ENCODE data around the gene UBTF.
A peak's percentile ranks its signal among the peaks of the same experiment; 100 is the strongest.

The UBTF gene

DNA sequence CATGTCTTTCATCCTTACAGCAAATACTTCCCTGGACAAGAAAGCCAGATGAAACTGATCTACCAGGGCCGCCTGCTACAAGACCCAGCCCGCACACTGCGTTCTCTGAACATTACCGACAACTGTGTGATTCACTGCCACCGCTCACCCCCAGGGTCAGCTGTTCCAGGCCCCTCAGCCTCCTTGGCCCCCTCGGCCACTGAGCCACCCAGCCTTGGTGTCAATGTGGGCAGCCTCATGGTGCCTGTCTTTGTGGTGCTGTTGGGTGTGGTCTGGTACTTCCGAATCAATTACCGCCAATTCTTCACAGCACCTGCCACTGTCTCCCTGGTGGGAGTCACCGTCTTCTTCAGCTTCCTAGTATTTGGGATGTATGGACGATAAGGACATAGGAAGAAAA lies 29.0 kb downstream of the UBTF start (continued):
- TF ChIP-seq WT1 (tag by site-specific recombination; IDR thresholded peaks at IDR 0.05) (no peak), ZNF423 (tag by site-specific recombination; IDR thresholded peaks at IDR 0.05) (no peak)

DNA sequence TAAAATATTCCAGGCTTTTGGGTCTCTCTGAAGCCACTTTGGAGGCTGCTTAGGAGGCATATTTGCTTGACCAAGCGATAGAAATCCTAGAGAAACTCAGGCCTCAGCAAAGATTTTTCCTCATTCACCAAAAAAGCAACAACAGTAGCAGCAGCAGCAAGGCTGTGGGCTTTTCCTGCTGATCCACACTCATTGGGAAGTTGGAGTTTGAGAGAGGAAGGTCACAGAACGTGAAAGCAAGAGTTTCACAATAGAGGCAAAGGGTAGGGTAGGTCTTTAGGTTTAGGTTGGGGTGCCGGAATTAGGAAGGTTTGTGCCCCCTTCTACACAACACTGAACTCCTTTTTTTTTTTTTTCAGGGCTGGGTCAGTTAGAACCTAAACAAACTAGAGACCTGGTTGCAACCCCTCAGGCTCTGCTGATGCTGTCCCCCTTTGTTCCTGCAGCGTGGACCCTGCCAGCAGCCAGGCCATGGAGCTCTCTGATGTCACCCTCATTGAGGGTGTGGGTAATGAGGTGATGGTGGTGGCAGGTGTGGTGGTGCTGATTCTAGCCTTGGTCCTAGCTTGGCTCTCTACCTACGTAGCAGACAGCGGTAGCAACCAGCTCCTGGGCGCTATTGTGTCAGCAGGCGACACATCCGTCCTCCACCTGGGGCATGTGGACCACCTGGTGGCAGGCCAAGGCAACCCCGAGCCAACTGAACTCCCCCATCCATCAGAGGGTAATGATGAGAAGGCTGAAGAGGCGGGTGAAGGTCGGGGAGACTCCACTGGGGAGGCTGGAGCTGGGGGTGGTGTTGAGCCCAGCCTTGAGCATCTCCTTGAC lies 30.7 kb downstream of the UBTF start:
- ChIA-PET POLR2A (interaction anchor here (1.0 to 1.5 kb wide), 2 partner anchors 10 to 32 kb away, joined by 4 to 11 read pairs; partner anchors contain the start of gene ATXN7L3), CTCF (interaction anchor here (0.6 to 1.7 kb wide), 3 partner anchors 9 to 182 kb away, joined by 3 to 4 read pairs (median 3); no protein-coding TSS in a partner anchor)
- TF ChIP-seq ZNF558 (tag by site-specific recombination; IDR thresholded peaks at IDR 0.05): no peak
- TF ChIP-seq ZNF664 (tag by site-specific recombination; IDR thresholded peaks at IDR 0.05): no peak
- TF ChIP-seq, protein P1, sequence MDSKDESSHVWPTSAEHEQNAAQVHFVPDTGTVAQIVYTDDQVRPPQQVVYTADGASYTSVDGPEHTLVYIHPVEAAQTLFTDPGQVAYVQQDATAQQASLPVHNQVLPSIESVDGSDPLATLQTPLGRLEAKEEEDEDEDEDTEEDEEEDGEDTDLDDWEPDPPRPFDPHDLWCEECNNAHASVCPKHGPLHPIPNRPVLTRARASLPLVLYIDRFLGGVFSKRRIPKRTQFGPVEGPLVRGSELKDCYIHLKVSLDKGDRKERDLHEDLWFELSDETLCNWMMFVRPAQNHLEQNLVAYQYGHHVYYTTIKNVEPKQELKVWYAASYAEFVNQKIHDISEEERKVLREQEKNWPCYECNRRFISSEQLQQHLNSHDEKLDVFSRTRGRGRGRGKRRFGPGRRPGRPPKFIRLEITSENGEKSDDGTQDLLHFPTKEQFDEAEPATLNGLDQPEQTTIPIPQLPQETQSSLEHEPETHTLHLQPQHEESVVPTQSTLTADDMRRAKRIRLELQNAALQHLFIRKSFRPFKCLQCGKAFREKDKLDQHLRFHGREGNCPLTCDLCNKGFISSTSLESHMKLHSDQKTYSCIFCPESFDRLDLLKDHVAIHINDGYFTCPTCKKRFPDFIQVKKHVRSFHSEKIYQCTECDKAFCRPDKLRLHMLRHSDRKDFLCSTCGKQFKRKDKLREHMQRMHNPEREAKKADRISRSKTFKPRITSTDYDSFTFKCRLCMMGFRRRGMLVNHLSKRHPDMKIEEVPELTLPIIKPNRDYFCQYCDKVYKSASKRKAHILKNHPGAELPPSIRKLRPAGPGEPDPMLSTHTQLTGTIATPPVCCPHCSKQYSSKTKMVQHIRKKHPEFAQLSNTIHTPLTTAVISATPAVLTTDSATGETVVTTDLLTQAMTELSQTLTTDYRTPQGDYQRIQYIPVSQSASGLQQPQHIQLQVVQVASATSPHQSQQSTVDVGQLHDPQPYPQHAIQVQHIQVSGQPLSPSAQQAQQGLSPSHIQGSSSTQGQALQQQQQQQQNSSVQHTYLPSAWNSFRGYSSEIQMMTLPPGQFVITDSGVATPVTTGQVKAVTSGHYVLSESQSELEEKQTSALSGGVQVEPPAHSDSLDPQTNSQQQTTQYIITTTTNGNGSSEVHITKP (tag by site-specific recombination; IDR thresholded peaks at IDR 0.05): peak; percentile 98
- peaks cover 3% of the 10 kb centered on the region for H3K4me1 ChIP-seq (ENCODE audit: control insufficient read depth, insufficient read depth, low read length)
- no peak overlapping the region for H3K4me3 ChIP-seq (ENCODE audit: low read depth, low read length)
- no peak overlapping the region for H3K27ac ChIP-seq (ENCODE audit: extremely low read depth, low read depth, low read length)
- H3K9me3 ChIP-seq (ENCODE audit: control insufficient read depth, insufficient read depth, low read depth, low read length): no peaks in the 10 kb centered on the region
- H3K36me3 ChIP-seq (ENCODE audit: control insufficient read depth in 2 of 2, insufficient read depth in 1 of 2, low read length in 2 of 2): peaks cover 2 to 52% of the 10 kb centered on the region in 2 experiments; a peak in 2 of 3 replicates

DNA sequence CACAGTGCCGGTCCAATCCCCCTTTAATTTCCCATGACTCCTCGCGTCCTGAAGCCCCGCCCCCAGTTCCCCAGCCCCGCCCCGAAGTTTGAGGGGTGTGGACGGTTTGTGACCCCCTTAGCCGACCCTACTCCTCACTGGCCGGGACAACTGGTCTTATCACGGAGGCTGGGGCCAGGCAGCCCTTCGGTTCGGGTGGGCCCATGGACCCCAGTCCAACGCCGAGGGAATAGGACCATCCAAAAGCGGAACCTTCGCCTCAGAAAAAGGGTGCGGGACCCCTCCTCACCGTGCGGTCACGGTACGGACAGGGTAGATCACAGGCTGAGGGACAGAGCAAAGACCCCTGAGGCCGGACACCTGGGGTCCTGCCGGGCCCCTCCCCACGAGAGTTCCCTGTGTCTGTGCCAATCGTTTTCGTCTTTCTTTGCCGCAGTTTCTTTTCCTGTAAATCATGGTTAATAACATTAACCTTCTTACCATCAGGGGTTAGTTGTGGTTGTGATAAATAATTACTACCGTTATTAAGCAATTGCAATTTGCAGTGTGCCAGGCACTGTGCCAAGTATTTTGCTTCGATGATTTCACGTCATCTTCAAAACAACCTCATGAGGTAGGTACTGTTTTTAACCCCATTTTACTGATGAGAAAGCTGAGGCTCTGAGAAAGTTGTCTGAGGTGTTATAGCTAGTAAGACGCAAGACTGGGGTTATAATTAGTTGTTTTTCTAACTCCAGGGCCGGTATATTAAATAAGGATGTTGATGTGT lies 32.2 kb downstream of the UBTF start:
- ChIA-PET POLR2A (interaction anchor here (0.6 to 2.9 kb wide), 26 partner anchors 11 to 316 kb away, joined by 3 to 46 read pairs (median 5); partner anchors contain the start of genes ASB16, ATXN7L3, GPATCH8 and GRN), CTCF (interaction anchor here (1.0 to 2.1 kb wide), 3 partner anchors 11 to 34 kb away, joined by 3 to 16 read pairs (median 4); no protein-coding TSS in a partner anchor)
- H3K4me1 ChIP-seq (ENCODE audit: control insufficient read depth, insufficient read depth, low read length): peaks cover 3% of the 10 kb centered on the region
- H3K36me3 ChIP-seq (ENCODE audit: control insufficient read depth in 2 of 2, insufficient read depth in 1 of 2, low read length in 2 of 2): peaks cover 8 to 51% of the 10 kb centered on the region in 2 experiments
- peak overlapping the region; percentile 63 for H3K27ac ChIP-seq (ENCODE audit: extremely low read depth, low read depth, low read length)
- H3K9me3 ChIP-seq (ENCODE audit: control insufficient read depth, insufficient read depth, low read depth, low read length): no peaks in the 10 kb centered on the region
- peak overlapping the region; percentile 77 for H3K4me3 ChIP-seq (ENCODE audit: low read depth, low read length)
- TF ChIP-seq ZNF37A (tag by site-specific recombination; IDR thresholded peaks at IDR 0.05) (no peak), ZNF596 (tag by site-specific recombination; IDR thresholded peaks at IDR 0.05) (no peak), ZNF561 (tag by site-specific recombination; IDR thresholded peaks at IDR 0.05; ENCODE audit: borderline replicate concordance) (no peak), ZNF335 (tag by site-specific recombination; conservative IDR thresholded peaks at IDR 0.05) (peak; percentile 68)
- TF ChIP-seq, protein P2, sequence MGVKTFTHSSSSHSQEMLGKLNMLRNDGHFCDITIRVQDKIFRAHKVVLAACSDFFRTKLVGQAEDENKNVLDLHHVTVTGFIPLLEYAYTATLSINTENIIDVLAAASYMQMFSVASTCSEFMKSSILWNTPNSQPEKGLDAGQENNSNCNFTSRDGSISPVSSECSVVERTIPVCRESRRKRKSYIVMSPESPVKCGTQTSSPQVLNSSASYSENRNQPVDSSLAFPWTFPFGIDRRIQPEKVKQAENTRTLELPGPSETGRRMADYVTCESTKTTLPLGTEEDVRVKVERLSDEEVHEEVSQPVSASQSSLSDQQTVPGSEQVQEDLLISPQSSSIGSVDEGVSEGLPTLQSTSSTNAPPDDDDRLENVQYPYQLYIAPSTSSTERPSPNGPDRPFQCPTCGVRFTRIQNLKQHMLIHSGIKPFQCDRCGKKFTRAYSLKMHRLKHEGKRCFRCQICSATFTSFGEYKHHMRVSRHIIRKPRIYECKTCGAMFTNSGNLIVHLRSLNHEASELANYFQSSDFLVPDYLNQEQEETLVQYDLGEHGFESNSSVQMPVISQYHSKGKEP (tag by site-specific recombination; IDR thresholded peaks at IDR 0.05): no peak
- TF ChIP-seq, protein P3, sequence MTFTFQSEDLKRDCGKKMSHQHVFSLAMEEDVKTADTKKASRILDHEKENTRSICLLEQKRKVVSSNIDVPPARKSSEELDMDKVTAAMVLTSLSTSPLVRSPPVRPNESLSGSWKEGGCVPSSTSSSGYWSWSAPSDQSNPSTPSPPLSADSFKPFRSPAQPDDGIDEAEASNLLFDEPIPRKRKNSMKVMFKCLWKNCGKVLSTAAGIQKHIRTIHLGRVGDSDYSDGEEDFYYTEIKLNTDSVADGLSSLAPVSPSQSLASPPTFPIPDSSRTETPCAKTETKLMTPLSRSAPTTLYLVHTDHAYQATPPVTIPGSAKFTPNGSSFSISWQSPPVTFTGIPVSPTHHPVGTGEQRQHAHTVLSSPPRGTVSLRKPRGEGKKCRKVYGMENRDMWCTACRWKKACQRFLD (tag by site-specific recombination; IDR thresholded peaks at IDR 0.05): no peak
- TF ChIP-seq, protein P4, sequence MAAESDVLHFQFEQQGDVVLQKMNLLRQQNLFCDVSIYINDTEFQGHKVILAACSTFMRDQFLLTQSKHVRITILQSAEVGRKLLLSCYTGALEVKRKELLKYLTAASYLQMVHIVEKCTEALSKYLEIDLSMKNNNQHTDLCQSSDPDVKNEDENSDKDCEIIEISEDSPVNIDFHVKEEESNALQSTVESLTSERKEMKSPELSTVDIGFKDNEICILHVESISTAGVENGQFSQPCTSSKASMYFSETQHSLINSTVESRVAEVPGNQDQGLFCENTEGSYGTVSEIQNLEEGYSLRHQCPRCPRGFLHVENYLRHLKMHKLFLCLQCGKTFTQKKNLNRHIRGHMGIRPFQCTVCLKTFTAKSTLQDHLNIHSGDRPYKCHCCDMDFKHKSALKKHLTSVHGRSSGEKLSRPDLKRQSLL (tag by site-specific recombination; IDR thresholded peaks at IDR 0.05): no peak
- TF ChIP-seq, protein P5, sequence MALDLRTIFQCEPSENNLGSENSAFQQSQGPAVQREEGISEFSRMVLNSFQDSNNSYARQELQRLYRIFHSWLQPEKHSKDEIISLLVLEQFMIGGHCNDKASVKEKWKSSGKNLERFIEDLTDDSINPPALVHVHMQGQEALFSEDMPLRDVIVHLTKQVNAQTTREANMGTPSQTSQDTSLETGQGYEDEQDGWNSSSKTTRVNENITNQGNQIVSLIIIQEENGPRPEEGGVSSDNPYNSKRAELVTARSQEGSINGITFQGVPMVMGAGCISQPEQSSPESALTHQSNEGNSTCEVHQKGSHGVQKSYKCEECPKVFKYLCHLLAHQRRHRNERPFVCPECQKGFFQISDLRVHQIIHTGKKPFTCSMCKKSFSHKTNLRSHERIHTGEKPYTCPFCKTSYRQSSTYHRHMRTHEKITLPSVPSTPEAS (tag by site-specific recombination; IDR thresholded peaks at IDR 0.05): no peak
- TF ChIP-seq, protein P6, sequence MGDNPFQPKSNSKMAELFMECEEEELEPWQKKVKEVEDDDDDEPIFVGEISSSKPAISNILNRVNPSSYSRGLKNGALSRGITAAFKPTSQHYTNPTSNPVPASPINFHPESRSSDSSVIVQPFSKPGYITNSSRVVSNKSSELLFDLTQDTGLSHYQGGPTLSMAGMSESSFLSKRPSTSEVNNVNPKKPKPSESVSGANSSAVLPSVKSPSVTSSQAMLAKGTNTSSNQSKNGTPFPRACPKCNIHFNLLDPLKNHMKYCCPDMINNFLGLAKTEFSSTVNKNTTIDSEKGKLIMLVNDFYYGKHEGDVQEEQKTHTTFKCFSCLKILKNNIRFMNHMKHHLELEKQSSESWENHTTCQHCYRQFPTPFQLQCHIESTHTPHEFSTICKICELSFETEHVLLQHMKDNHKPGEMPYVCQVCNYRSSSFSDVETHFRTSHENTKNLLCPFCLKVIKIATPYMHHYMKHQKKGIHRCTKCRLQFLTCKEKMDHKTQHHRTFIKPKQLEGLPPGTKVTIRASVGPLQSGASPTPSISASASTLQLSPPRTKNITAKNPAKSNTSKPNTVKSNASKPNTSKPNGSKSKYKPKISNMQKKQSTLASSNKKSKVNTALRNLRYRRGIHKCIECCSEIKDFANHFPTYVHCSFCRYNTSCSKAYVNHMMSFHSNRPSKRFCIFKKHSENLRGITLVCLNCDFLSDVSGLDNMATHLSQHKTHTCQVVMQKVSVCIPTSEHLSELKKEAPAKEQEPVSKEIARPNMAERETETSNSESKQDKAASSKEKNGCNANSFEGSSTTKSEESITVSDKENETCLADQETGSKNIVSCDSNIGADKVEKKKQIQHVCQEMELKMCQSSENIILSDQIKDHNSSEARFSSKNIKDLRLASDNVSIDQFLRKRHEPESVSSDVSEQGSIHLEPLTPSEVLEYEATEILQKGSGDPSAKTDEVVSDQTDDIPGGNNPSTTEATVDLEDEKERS (tag by site-specific recombination; IDR thresholded peaks at IDR 0.05): no peak
- TF ChIP-seq, protein P7, sequence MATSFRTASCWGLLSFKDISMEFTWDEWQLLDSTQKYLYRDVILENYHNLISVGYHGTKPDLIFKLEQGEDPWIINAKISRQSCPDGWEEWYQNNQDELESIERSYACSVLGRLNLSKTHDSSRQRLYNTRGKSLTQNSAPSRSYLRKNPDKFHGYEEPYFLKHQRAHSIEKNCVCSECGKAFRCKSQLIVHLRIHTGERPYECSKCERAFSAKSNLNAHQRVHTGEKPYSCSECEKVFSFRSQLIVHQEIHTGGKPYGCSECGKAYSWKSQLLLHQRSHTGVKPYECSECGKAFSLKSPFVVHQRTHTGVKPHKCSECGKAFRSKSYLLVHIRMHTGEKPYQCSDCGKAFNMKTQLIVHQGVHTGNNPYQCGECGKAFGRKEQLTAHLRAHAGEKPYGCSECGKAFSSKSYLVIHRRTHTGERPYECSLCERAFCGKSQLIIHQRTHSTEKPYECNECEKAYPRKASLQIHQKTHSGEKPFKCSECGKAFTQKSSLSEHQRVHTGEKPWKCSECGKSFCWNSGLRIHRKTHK (tag by site-specific recombination; IDR thresholded peaks at IDR 0.05): no peak

Measured in HEK293 (cell line).